IPS-18c (cell line): Measurements from ENCODE around the gene ZFX.

Experiments
- H3K4me3 ChIP-seq: 2 replicates; pipeline ENCODE4 v1.7.0; 2013; ENCODE audit warnings: low read depth, mild to moderate bottlenecking, low read length, moderate library complexity; ENCODE audit not compliant: insufficient read depth
- H3K9me3 ChIP-seq: one replicate; pipeline ENCODE4 v1.6.1; 2013; ENCODE audit warnings: mild to moderate bottlenecking, low read length, moderate library complexity; ENCODE audit not compliant: control insufficient read depth, insufficient read depth

ZFX gene

GRCh38 chrX:24215272-24215671, 65.7 kb downstream of the ZFX start:
- Histone ChIP-seq H3K9me3 (no peaks in the 10 kb centered on the region), H3K4me3 (no peak overlapping the region)

GRCh38 chrX:24216037-24216436, 66.5 kb downstream of the ZFX start:
- H3K4me3 ChIP-seq: no peak overlapping the region
- no peaks in the 10 kb centered on the region for H3K9me3 ChIP-seq

- H3K4me3 ChIP-seq: no peak overlapping the region
- H3K9me3 ChIP-seq: no peaks in the 10 kb centered on the region
Measured at GRCh38 chrX:24216827-24217226, 67.3 kb downstream of the ZFX start.

- Histone ChIP-seq H3K9me3 (no peaks in the 10 kb centered on the region), H3K4me3 (no peak overlapping the region)
Measured at GRCh38 chrX:24219320-24219719, 69.8 kb downstream of the ZFX start.

DNA sequence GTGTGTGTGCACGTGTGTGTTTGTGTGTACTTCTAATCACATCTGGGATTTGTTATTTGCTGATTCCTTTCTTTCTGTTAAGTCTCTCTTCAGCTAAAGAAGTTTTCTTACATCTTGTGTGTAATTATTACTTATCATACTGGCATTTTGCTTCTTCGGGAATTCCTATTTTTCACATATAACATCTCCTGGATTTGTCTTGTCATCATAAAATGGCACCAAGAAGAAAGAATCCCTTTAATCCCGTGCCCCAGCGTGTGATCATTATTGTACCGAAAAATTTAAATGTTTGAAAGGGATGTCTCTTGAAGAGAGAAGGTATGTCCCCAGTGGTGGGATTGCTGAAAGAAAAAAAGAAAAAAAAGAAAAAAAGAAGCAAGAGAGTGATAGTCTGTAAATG, 72.3 kb downstream of the ZFX start:
- Histone ChIP-seq H3K9me3 (no peaks in the 10 kb centered on the region), H3K4me3 (no peak overlapping the region)

DNA sequence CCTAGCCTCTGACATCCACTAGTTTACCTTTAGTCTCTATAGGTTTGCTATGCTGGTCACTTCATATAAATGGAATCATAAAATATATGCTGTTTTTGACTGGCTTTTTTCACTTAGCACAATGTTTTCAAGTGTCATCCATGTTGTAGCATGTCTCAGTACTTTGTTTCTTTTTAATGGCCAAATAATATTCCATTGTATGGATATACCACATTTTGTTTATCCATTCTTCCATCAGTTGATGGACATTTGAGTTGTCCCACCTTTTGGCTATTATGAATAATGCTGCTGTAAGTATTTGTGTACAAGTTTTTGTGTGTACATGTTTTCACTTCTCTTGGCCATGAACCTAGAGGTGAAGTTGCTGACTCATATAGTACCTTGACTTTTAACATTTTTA, 75.7 kb downstream of the ZFX start:
- Histone ChIP-seq H3K9me3 (no peaks in the 10 kb centered on the region), H3K4me3 (no peak overlapping the region)

DNA sequence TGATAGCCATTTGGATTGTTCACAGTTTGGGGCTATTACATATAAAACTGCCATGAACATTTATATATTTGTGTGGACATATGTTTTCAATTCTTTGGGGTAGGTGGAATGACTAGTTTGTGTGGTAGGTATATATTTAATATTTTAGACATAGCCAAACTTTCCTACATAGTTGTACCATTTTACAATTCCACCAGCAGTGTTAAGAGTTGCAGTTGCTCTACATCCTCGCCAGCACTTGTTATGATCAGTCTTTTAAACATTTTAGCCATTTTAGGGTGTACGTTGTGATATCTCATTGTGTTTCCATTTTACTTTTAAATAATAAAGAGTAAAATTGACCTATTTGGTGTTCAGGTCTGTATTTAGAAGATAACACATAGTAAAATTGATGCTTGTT, 76.6 kb downstream of the ZFX start:
- no peaks in the 10 kb centered on the region for H3K9me3 ChIP-seq
- no peak overlapping the region for H3K4me3 ChIP-seq

DNA sequence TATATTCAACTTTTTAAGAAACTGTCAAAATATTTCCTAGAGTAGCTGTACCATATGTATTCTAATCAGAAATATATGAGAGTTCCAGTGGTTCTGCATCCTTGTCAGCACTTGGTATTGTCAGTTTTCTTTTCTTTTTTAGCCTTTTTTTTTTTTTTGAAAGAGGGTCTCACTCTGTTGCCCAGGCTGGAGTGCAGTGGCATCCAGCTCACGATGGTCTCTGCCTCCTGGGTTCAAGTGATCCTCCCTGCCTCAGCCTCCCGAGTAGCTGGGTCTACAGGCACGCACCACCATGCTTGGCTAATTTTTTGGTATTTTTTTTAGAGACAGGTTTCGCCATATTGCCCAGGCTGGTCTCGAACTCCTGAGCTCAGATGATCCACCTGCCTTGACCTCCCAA, 79.1 kb downstream of the ZFX start:
- Histone ChIP-seq H3K9me3 (no peaks in the 10 kb centered on the region), H3K4me3 (no peak overlapping the region)

GRCh38 chrX:24229400-24229879, 79.9 kb downstream of the ZFX start:
- H3K9me3 ChIP-seq: no peaks in the 10 kb centered on the region
- H3K4me3 ChIP-seq: no peak overlapping the region

- Histone ChIP-seq H3K9me3 (no peaks in the 10 kb centered on the region), H3K4me3 (no peak overlapping the region)
Measured at GRCh38 chrX:24229976-24230375, 80.4 kb downstream of the ZFX start.

DNA sequence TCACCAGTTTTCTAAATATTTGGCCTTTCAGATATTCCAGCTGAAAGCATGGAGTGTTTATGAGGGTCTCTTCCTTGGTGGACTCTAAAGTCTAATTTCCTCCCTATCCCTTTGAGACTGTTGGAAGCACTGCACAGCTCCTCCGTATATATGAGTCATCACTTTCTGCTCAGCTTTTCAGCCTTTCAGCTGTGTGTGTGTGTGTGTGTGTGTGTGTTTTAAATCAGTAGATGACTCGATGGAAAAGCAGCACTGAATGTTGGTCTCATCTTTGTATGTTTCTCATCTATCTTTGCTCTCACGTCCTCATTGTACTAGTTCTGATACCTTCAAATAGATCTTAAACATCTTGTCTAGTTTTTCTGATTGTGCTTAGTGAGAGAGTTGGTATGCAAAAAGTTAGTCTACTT, 81.6 kb downstream of the ZFX start:
- Histone ChIP-seq H3K9me3 (no peaks in the 10 kb centered on the region), H3K4me3 (no peak overlapping the region)

DNA sequence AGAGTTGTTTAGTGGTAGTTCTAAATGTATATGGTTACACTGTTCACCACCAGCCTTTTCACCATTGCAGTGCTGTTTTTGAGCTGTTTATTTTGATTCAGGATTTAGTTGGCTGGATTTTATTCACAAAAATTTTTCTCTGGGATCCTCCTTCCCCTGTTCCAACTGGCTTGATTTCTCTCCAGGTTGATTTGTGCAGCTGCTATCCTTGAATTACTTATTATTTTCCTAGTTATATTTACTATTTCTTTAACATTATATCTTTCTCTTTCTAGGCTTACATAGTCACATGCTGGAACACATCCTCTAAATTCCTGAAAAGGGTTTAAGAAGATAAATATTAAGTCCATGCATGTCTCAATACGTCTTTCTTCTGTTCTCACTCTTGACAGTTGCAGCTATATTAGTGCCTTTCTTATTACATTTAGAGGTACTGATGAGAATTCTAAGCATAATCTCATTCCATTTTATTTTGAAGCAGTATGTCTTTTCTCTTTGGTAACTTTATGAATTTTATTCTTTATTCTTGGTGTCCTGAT, 82.2 kb downstream of the ZFX start:
- Histone ChIP-seq H3K9me3 (no peaks in the 10 kb centered on the region), H3K4me3 (no peak overlapping the region)

DNA sequence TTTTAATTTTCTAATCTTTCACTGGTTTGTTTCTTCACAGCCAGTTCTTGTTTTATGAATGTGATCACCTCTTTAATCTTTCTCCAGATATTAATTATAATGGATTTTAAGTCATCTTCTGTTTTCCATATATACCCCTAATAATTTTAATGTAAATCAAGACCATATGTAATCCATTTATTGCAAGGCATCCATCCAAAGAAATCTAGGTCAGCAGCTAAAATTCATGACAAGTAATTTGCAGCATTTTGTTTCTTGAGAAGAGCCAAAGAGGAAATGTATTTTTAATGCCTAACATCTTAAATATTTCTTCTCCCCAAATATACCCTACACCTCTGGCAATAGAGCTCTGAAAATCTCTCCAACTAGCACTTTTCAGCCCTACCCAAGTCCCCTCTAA, 83.3 kb downstream of the ZFX start:
- no peak overlapping the region for H3K4me3 ChIP-seq
- no peaks in the 10 kb centered on the region for H3K9me3 ChIP-seq

DNA sequence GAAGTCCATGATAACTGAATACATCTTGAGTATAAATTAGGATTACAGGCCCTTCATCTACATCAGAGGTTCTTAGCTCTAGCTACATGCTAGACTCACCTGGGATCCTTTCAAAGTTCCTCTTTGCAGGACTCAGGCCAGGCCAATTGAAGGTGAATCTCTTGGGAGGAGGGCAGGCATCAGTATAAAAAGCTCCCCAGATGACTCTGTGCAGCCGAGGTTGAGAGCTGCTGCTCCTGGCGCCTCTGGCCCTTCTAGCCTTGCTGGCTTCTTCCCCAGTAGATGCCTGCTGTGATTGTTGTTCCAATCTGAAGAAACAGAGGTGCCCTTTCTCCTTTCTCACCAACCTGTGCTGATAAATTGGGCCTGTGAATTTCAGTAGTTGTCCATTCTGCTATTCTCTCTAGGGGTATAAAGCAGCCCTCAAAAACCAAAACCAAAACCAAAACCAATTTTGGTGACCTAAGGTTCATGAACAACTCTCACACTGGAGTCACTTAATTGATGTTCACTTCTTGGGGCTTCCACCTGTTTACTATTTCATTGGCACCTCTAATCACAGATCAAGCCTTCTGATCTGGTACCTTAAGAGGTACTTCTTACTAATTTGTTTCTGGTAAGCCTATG, 85.7 kb downstream of the ZFX start:
- no peak overlapping the region for H3K4me3 ChIP-seq
- H3K9me3 ChIP-seq: no peaks in the 10 kb centered on the region

GRCh38 chrX:24241822-24242648, 92.5 kb downstream of the ZFX start:
- Histone ChIP-seq H3K9me3 (no peaks in the 10 kb centered on the region), H3K4me3 (no peak overlapping the region)

DNA sequence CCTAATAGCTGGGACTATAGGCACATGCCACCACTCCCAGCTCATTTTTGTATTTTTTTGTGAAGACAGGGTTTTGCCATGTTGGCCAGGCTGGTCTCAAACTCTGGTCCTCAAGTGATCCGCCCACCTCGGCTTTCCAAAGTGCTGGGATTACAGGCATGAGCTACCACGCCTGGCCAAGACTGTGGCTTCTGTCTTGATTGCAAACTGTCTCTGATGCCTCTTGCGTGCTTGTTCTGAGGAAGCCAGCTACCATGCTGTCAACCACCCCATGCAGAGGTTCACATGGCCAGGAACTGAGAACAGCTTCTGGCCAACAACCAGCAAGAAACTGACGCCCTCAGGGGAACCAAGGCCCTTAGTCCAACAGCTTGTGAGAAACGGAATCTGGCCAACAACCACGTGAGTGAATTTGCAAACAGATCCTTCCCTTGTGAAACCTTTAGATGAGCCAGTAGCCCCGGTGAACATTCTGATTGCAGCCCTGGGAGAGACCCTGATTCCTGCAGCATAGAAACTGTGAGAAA, 93.2 kb downstream of the ZFX start:
- Histone ChIP-seq H3K9me3 (no peaks in the 10 kb centered on the region), H3K4me3 (no peak overlapping the region)

DNA sequence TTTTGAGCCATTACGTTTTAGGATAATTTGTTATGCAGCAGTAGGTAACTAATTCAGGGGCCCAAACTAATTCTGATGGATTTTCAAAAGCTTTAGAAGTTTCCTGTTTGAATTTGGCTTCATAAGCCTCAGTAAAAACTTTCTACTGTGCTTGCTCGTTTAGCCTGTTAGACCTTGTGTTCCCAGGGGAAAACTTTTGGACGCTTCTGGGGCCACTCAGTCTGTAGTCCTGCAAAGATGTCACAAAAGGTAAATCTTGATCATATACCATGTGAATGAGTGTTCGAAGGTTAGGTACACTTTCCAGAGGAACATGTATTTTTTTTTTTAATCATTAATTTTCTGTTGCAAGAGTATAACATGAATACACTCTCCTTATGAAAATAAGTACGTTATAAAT, 93.7 kb downstream of the ZFX start:
- no peak overlapping the region for H3K4me3 ChIP-seq
- H3K9me3 ChIP-seq: no peaks in the 10 kb centered on the region

GRCh38 chrX:24243692-24244091, 94.2 kb downstream of the ZFX start:
- Histone ChIP-seq H3K4me3 (no peak overlapping the region), H3K9me3 (no peaks in the 10 kb centered on the region)
